IMR-90 (cell line): Measurements from ENCODE around the gene ATP2C2.

Experiments used
- BHLHE40 ChIP-seq: fragments of 150-350 bp; IDR thresholded peaks from 2 replicates; pipeline ENCODE4 v1.6.1; 2016; ENCODE audit warnings: mild to moderate bottlenecking, low read depth, low read length
- POLR2A ChIP-seq: IDR thresholded peaks from 2 replicates; pipeline ENCODE4 v1.6.1; 2012; ENCODE audit warnings: mild to moderate bottlenecking, low read depth, low read length
- RAD21 ChIP-seq: IDR thresholded peaks from 2 replicates; pipeline ENCODE4 v1.6.1; 2012; ENCODE audit warnings: low read length, improper control_type of control experiment
- RCOR1 ChIP-seq: IDR thresholded peaks from 2 replicates; pipeline ENCODE4 v1.6.1; 2012; ENCODE audit warnings: mild to moderate bottlenecking, low read length, improper control_type of control experiment; ENCODE audit not compliant: insufficient replicate concordance
- RFX5 ChIP-seq: IDR thresholded peaks from 2 replicates; pipeline ENCODE4 v1.8.0; 2012; ENCODE audit warnings: low read depth, mild to moderate bottlenecking, low read length, moderate library complexity
- SMC3 ChIP-seq: fragments of 150-350 bp; IDR thresholded peaks from 2 replicates; pipeline ENCODE4 v1.6.1; 2016; ENCODE audit warnings: low read depth, mild to moderate bottlenecking, antibody characterized with exemption, low read length, moderate library complexity
- TF ChIP-seq, protein P1 (sequence below): conservative IDR thresholded peaks from 2 replicates; pipeline ENCODE4 v1.5.1; 2012; ENCODE audit warnings: mild to moderate bottlenecking, low read depth, low read length, improper control_type of control experiment

GRCh38 chr16:84471966-84472365, 103.6 kb downstream of the ATP2C2 start:
- TF ChIP-seq POLR2A (no peak), RAD21 (no peak), SMC3 (no peak), RFX5 (no peak), RCOR1 (no peak), BHLHE40 (no peak)
- TF ChIP-seq, protein P1, sequence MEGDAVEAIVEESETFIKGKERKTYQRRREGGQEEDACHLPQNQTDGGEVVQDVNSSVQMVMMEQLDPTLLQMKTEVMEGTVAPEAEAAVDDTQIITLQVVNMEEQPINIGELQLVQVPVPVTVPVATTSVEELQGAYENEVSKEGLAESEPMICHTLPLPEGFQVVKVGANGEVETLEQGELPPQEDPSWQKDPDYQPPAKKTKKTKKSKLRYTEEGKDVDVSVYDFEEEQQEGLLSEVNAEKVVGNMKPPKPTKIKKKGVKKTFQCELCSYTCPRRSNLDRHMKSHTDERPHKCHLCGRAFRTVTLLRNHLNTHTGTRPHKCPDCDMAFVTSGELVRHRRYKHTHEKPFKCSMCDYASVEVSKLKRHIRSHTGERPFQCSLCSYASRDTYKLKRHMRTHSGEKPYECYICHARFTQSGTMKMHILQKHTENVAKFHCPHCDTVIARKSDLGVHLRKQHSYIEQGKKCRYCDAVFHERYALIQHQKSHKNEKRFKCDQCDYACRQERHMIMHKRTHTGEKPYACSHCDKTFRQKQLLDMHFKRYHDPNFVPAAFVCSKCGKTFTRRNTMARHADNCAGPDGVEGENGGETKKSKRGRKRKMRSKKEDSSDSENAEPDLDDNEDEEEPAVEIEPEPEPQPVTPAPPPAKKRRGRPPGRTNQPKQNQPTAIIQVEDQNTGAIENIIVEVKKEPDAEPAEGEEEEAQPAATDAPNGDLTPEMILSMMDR = no peak
